Vagina (tissue), 2 donors: ENCODE data around the gene LAMB2.

ENCODE experiments used
- CTCF ChIP-seq, 3 experiments: fragments of 450-650 bp in 2 of 3; fragments of 200-600 bp in 1 of 3; sonication (generic) in 1 of 3; IDR thresholded peaks; one replicate each; pipeline ENCODE4 v1.5.1; 2017 to 2019; ENCODE audit warnings: antibody characterized with exemption in 3 of 3, mild to moderate bottlenecking in 2 of 3, moderate library complexity in 2 of 3
- POLR2A ChIP-seq, 2 donors: fragments of 450-650 bp; IDR thresholded peaks; one replicate each; pipeline ENCODE4 v1.6.1; 2017; ENCODE audit warnings: antibody characterized with exemption in 2 of 2, mild to moderate bottlenecking in 2 of 2, moderate library complexity in 2 of 2
- POLR2AphosphoS5 ChIP-seq, 2 donors: sonication (generic); formaldehyde crosslinking; IDR thresholded peaks; one replicate each; pipeline ENCODE4 v1.9.0; 2017; ENCODE audit warnings: antibody characterized with exemption in 2 of 2, mild to moderate bottlenecking in 2 of 2, low read depth in 1 of 2; ENCODE audit not compliant: insufficient read depth in 1 of 2

GRCh38 chr3:49122451-49122850, 10.4 kb downstream of the LAMB2 start:
- TF ChIP-seq POLR2AphosphoS5 (IDR thresholded peaks at IDR 0.05; ENCODE audit: insufficient read depth in 1 of 2, low read depth in 1 of 2) (no peak), CTCF (IDR thresholded peaks at IDR 0.05) (no peak), POLR2A (IDR thresholded peaks at IDR 0.05) (no peak)
